Measurements from ENCODE around the gene CLSTN3. TPM values are rescaled to one million over a fixed set of nuclear protein-coding genes. Genes with fewer than 3 reads are reported as not detected.

CLSTN3 gene
- total and polyA plus RNA-seq, 2 donors (not counting 3 experiments of a cell fraction or from before 2014, with no cell fraction given) = 27.8 to 45.9 TPM

DNA sequence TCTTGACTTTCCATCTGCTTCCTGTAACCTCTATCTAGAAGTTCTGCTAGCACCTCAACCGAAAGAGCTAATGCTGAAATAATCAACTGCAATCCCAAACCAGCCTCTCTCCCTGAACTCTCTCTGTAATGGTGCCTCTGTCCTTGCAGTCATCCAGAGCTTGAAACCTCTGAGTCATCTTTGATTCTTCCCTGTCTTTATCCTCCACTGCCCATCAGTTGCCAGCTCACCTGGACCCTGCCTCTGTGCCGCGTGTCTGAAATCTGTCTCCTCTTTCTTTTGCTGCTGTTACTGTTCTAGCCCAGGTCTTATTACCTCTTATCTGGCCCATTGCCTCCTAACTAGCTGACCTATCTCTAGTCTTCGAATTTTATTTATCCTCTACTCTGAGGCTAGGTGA lies 15.5 kb downstream of the CLSTN3 start:
- Histone ChIP-seq H3K9ac (replicated peaks; ENCODE audit: extremely low read depth, insufficient read depth, low read length) (no peak overlapping the region), H3K27me3 (ENCODE audit: control insufficient read depth in 2 of 2, insufficient read depth in 2 of 2, low read length in 2 of 2) (no peaks in the 10 kb centered on the region), H3K4me3 (replicated peaks in 1 of 3; ENCODE audit: insufficient read depth in 1 of 3, low read depth in 1 of 3, low read length in 3 of 3) (no peak overlapping the region), H3K36me3 (ENCODE audit: control insufficient read depth in 2 of 2, extremely low read depth in 1 of 2, insufficient read depth in 2 of 2, low read length in 2 of 2) (peaks cover 0 to 11% of the 10 kb centered on the region in 2 experiments), H4K20me1 (replicated peaks; ENCODE audit: control insufficient read depth, extremely low read depth, insufficient read depth, low read length) (no peaks in the 10 kb centered on the region), H3K4me2 (ENCODE audit: insufficient read depth, low read length) (no peak overlapping the region), H3K79me2 (ENCODE audit: control insufficient read depth, insufficient read depth, low read length) (no peaks in the 10 kb centered on the region), H3K27ac (ENCODE audit: insufficient read depth, low read depth, low read length) (no peak overlapping the region), H3K9me1 (replicated peaks; ENCODE audit: control insufficient read depth, extremely low read depth, insufficient read depth, low read length) (no peaks in the 10 kb centered on the region), H3K4me1 (ENCODE audit: control insufficient read depth, extremely low read depth, insufficient read depth, low read length) (peaks cover 11% of the 10 kb centered on the region), H2AFZ (ENCODE audit: low read depth, low read length) (no peak overlapping the region), H3K9me3 (replicated peaks; ENCODE audit: control insufficient read depth, insufficient read depth, low read length) (no peaks in the 10 kb centered on the region)
- dilution Hi-C loops (cut with MboI; ENCODE audit: extremely low pct_ligation_motif_present, low sequenced_read_pairs) (no loop called here), intact Hi-C loops (cut with micrococcal nuclease) (no loop called here)
- ChIA-PET POLR2A (interaction anchor here (0.7 kb wide), 1 partner anchor 27 kb away, joined by 4 read pairs; no protein-coding TSS in a partner anchor), CTCF (interaction anchor here (0.9 to 4.9 kb wide), 11 partner anchors 10 to 220 kb away, joined by 3 to 26 read pairs (median 4); partner anchors contain the start of genes C1R, C1RL and PEX5)
- TF ChIP-seq CTCF (IDR thresholded peaks at IDR 0.05; ENCODE audit: extremely low read depth in 1 of 2, insufficient read depth in 1 of 2, low read depth in 1 of 2, low read length in 2 of 2) (no peak), JUN (IDR thresholded peaks at IDR 0.05; ENCODE audit: borderline replicate concordance, insufficient read depth, insufficient read length, low read depth) (no peak), FOS (IDR thresholded peaks at IDR 0.05; ENCODE audit: borderline replicate concordance, insufficient read depth, low read length) (no peak), POLR2A (IDR thresholded peaks at IDR 0.05; ENCODE audit: low read depth, low read length) (no peak), GATA2 (IDR thresholded peaks at IDR 0.05; ENCODE audit: insufficient read depth, insufficient read length, low read depth, low read length) (no peak), EZH2 (IDR thresholded peaks at IDR 0.05; ENCODE audit: borderline replicate concordance, low read depth, low read length, severe bottlenecking) (no peak), MYC (IDR thresholded peaks at IDR 0.05; ENCODE audit: low read depth, low read length) (no peak), POLR2AphosphoS5 (IDR thresholded peaks at IDR 0.05; ENCODE audit: insufficient read depth, low read depth, low read length) (no peak)
- TF ChIP-seq, protein P1, sequence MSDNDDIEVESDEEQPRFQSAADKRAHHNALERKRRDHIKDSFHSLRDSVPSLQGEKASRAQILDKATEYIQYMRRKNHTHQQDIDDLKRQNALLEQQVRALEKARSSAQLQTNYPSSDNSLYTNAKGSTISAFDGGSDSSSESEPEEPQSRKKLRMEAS (IDR thresholded peaks at IDR 0.05; ENCODE audit: insufficient read depth, insufficient read length) = no peak
- BruUV-seq (replicated peaks) = no TSS peak
- DNase-seq (ENCODE audit: low read depth, low spot score) (no peak), FAIRE-seq (no peak)

All from endothelial cell of umbilical vein (primary cell).